Fibroblast of skin of scalp (primary cell): Measurements from ENCODE around the gene CDH20. TPM values are rescaled to one million over a fixed set of nuclear protein-coding genes. Genes with fewer than 3 reads are reported as not detected.
A peak's percentile ranks its signal among the peaks of the same experiment; 100 is the strongest.

Experiments used
- DNase-seq: peaks from one replicate; pipeline ENCODE4 v3.0.0-alpha.2; 2013
- polyA plus RNA-seq, 2 experiments: library from polyadenylated mRNA; unstranded; fragments of 120-200 nt; gene quantifications; one replicate each; pipeline ENCODE4 v1.2.1, GENCODE V29; 2013; ENCODE audit not compliant: insufficient read length in 2 of 2

Gene CDH20
- polyA plus RNA-seq (2013, experiment 1 of 2; ENCODE audit: insufficient read length) = 0.05 TPM
- polyA plus RNA-seq (2013, experiment 2 of 2; ENCODE audit: insufficient read length) = 0.26 TPM

GRCh38 chr18:61333271-61333745 is at the start of gene CDH20:
CDH20 (plus strand) TSS chr18:61333430.
- DNase-seq = no peak

DNA sequence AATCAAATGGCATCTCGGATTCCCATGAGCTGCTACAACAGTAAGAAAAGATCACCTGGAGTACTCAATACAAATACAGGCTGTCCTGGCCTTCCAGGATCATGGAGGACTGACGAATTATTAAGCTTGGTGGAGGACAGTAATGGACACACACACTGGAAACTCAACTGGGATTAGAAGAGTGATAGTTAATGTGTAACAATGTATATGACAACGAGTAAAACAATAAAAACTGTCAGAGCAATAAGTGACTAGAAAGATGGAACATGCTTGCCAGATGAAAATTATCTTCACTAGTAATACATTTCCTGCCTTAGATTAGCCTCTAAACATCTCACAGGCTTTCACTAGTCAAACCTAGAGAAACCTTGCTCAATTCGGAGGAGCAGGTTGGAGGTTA is 49.2 kb upstream of the CDH20 start:
- DNase-seq = no peak

DNA sequence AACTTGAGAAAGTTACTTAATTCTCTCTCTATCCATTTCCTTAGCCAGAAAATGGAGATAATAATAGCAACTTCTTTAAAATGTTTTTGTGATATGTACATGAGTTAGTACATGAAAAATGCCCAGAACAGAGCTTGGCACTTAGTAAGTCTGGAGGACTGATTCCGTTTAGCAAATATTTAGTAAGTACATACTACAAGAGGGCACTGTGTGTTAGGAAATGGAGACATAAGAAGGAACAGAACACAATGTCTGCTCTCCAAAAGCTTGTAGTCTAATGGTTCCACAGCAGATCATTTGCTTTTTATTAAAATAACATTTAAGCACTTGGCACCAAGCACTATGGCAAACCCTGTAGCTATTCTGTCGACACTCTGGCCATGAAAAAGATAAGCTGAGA is 47.5 kb upstream of the CDH20 start:
- no peak for DNase-seq

GRCh38 chr18:61286867-61287266 is 46.4 kb upstream of the CDH20 start:
- no peak for DNase-seq

GRCh38 chr18:61290616-61291015 is 42.6 kb upstream of the CDH20 start:
- no peak for DNase-seq

- DNase-seq = no peak
These were observed 40.8 kb upstream of the CDH20 start for GRCh38 chr18:61292280-61293035.

DNA sequence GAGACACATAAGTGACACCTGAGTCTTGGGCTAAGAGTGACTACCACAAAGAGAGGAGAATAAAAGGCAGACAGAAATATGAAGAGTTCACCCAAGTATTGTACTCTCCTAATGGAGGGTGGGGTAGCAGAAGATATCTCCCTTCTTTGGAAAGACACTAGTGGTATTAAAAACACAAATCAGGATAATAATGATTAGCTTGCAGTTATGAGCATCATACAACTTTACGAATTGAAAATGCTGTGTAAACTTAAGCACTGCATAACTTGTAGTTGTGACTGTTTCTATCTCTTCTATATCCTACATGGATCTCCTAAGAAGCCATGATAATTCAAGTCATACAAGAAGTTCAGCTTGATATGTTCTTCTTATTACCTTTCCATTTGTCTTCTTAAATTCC is 38.1 kb upstream of the CDH20 start:
- no peak for DNase-seq

GRCh38 chr18:61308004-61308403 is 25.2 kb upstream of the CDH20 start:
- no peak for DNase-seq

DNA sequence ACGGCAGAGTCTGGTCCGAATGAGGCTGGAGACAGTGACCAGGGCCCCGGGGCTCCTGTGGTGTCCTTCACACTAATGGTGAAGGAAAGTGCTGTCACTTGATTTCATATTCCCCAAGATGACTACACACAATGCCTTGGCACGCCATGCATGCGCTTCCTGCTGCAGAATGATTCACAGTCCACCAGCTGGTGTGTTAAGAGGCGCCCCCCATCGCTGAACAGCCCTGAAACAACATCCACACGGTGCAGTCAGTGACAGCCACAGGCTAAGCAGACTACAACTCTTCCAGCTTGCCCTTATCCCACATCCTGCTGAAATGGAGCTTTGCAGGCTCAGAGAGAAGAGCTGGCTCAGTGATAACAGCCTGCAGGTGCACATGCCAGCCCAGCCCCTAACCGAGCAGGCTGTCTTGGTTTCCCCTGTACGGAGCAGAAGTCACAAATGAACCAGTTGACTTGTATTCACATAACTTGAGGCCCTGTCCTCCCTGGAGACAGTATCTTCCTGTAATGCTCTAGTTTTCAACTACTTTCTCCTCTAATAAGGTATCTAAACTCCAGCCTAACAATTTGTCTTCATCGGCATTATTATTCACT is 24.3 kb upstream of the CDH20 start:
- peak; percentile 15 for DNase-seq

DNA sequence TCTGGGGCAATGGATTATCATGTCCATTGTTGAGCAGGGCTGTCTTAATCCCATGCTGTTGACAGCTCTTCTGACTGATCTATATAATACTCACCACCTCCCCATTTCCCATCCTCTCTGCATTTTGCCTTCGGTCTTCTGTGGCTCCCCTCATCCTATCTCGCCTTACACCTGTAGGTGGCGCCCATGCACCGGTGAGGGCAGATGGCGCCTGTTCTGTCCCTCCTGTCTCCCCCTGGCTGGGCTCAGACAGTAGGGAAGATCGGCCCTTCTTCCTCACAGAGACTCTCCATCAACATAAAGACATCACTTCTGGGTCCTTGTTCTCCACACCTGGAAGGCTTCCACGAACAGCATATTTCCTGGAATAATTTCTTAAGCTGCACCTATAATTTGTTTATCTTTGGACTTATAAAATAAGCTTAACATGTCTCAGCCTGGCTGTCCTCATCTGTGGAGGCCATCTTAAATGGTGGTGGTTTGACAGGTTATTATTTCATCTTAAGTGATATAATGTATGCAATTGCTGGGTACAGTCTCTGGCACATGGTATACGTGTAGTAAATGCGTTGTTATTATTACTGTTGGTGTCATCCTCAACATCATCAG is 10.9 kb upstream of the CDH20 start:
- DNase-seq = peak; percentile 73

DNA sequence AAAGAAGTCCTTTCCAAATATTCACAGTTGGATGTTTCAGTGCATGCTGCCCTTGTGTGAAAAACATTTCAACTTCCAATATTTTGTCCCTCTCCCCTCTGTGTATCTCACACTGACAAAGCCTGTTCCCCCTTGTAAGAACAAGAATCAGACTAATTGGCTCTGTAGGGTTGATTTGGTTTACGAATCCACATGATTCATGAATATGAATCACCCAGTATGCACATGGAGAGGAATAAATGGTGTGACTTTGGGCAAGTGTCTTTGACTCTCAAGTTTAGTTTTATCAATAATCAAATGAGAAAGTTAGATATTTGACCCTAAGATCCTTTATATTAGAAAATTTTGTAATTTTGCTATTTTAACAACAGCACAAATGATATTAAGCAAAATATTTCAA is 9.3 kb upstream of the CDH20 start:
- DNase-seq = no peak

- no peak for DNase-seq
These were observed 6.8 kb upstream of the CDH20 start for GRCh38 chr18:61326407-61326806.

- no peak for DNase-seq
These were observed 3.8 kb upstream of the CDH20 start for GRCh38 chr18:61329398-61329797.

- no peak for DNase-seq
These were observed 2.2 kb upstream of the CDH20 start for GRCh38 chr18:61331051-61331450.

DNA sequence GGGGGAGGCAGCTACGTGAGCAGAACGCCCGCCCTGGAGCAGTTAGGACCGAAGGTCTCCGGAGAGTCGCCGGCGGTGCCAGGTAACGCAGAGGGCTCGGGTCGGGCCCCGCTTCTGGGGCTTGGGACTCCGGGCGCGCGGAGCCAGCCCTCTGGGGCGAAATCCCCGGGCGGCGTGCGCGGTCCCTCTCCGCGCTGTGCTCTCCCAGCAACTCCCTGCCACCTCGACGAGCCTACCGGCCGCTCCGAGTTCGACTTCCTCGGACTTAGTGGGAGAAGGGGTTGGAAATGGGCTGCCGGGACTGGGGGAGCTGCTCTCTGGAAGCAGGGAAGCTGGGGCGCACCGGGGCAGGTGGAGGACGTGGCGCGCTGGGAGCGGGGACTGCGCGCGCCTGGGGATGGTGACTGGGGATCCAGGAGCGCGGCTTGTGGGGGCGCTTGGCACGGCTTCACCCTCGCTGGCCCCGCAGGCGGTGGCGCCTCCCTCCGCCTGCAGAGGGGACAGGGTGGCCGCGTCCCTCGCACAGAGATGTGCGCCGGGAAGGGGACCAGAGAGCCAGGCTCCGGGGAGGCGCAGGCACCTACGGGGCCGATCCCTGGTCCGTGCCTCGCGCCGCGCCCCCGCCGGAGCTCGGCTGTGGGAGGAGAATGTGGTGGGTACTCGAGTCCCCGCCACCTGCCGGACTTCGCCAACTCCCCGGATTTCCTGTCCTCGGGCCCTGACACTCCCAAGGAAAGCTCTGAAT is 688 bp downstream of the CDH20 start:
- peak; percentile 14 for DNase-seq

- no peak for DNase-seq
These were observed 1.2 kb downstream of the CDH20 start for GRCh38 chr18:61334491-61334850.

DNA sequence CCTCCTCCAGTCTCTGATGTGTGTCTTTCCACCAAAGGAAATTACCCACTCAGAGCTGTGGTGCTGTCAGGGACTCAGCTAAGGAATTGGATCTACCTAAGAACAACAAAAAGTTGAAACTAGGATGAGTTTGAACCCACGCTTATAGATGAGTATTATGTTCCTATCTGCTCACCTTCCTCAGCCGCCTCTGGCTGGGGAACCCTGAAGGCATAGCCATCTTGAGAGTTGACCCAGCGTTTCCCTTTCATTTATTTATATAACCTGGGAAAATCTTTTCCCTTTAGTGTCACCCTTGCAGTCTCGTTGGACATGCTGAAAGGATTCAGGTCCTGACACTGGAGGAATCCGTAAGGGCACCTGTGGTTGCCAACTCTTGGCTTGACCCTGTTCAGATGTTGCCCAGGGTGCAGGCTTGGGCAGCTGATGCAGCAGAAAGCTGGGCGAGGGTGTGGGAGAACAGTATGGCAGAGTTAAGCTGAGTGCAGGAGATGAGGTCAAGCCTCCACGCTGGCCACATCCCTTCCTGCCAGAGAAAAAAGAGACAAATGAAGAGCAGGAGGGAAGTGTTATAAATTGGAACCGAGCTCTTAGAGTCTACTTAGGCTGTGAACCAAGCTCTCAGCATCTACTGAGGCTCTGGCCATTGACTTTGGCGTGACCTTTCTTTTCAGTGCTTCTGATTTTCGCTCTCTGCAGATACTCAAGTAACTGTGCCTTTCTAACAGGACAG is 1.9 kb downstream of the CDH20 start:
- no peak for DNase-seq

DNA sequence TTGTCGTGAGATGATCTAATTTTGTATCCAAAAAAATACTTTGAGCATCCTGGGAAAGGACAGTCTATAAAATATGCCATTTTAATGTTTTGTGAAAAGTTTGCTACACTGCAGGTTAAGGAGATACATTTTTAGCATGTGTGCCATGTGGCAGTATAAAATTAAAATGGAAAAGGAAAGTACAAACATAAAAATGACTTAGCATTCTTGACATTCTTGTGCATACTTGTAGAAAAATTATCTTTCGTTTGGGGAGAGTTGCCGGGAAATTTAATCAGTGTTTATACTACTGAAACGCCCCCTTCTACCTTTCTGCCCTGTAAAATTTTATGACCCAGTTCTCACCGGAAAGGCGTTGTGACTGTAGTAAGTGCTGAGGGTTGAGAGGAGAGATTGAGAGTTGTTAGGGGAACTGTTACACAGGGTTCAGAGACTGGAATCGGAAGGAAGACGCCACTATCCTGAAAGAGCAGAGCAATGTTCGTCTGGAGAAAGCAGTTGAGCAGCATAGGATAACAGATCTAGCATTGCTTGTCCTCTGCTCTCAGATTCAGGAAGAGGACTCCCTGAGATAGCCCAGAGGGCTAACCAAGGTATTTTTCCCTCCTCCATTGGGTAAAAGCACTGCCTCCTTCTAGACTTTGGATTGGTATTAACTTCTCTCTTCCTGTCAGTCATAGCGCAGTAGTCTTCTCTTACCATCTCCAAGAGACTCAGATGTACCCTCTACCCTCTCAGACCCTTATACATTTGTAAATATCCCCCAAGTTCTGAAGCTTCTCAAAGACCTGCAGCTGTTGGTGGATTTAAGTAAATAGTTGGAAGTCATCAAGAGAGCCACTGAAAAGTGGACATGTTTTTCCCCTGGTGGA is 2.7 kb downstream of the CDH20 start:
- peak; percentile 13 for DNase-seq

- DNase-seq = no peak
These were observed 3.5 kb downstream of the CDH20 start for GRCh38 chr18:61336766-61337165.

- no peak for DNase-seq
These were observed 4.3 kb downstream of the CDH20 start for GRCh38 chr18:61337527-61337926.

DNA sequence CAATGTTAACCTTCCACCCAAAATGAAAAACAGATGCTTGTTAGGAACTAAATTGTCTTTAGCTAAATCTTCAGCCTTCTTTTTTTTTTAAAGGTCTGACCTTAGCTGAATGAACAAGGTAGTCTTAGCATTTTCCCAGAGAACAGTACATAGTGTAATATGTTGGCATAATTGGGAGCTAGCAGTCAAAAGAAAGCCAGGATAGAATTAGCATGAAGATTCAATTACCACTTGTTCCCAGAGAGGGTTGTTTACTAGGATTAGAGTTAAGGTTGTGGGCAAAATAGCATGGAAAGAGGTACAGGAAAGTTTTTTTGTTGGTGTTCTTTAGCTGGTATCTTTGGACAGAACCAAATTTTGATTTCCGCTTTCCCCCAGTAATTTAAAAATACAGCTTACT is 6.9 kb downstream of the CDH20 start:
- no peak for DNase-seq
